SH-SY5Y (cell line): Measurements from ENCODE around the gene TAF12.

ENCODE experiments used
- GATA2 ChIP-seq: IDR thresholded peaks from 2 replicates; pipeline ENCODE4 v1.6.1; 2011; ENCODE audit warnings: mild to moderate bottlenecking, low read depth, low read length
- GATA3 ChIP-seq: IDR thresholded peaks from 2 replicates; pipeline ENCODE4 v1.6.1; 2011; ENCODE audit warnings: low read depth, mild to moderate bottlenecking, low read length, moderate library complexity

TAF12 gene

DNA sequence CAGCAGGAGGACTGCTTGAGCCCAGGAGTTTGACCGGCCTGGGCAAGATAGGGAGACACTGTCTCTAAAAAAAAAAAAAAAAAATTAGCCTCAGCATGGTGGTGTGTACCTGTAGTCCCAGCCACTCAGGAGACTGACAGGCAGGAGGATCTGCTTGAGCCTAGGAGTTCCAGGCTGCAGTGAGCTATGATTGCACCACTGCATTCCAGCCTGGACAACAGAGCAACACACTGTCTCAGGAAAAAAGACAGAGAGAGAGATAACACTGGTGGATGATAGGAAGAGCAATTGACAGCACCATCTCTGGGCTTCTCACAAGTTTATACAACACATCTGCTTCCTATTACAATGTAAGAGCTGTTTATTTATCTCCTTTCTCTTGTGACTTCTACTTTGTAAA, 3.2 kb upstream of the TAF12 start:
- no peak for TF ChIP-seq GATA3
- peak; percentile 37; the same call in 1 of the 2 replicates for TF ChIP-seq GATA2

GRCh38 chr1:28644494-28644893, 1.6 kb upstream of the TAF12 start:
- TF ChIP-seq GATA3 = no peak
- TF ChIP-seq GATA2 = no peak

- TF ChIP-seq GATA2 (no peak; the same call in 1 of the 2 replicates), GATA3 (no peak)
Measured at GRCh38 chr1:28642056-28642846, 616 bp downstream of the TAF12 start.

DNA sequence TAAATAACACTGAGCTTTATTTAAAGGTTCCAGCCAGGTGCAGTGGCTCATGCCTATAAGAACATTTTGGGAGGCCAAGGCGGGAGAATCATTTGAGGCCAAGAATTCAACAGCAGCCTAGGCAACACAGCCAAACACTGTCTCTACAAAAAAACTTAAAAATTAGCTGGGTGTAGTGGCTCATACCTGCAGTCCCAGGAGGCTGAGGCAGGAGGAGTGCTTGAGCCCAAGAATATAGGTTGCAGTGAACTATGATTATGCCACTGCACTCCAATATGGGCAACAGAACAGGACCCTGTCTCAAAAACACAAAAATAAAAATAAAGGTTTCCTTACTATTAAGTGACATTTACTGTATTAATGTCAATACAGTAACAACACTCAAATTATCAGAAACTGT, 2.1 kb downstream of the TAF12 start:
- TF ChIP-seq GATA3 (no peak), GATA2 (no peak)

DNA sequence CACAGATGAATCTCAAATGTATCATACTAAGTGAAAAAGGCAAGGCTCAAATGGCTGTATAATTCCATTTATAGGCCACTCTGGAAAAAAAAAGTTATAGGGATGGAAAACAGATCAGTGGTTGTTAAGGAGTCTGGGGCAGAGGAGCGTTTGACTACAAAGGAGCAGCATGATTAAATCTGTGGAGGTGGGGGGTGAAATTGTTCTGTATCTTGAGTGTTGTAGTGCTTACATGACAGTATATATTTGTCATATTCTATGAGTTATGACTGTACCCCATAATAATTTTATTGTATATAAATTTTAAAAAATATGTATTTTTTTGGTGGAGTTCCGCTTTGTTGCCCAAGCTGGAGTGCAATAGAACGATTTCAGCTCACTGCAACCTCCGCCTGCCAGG, 10.3 kb downstream of the TAF12 start:
- TF ChIP-seq GATA3 (no peak), GATA2 (no peak)

GRCh38 chr1:28631713-28632112, 11.2 kb downstream of the TAF12 start:
- TF ChIP-seq GATA3 (no peak), GATA2 (no peak)

DNA sequence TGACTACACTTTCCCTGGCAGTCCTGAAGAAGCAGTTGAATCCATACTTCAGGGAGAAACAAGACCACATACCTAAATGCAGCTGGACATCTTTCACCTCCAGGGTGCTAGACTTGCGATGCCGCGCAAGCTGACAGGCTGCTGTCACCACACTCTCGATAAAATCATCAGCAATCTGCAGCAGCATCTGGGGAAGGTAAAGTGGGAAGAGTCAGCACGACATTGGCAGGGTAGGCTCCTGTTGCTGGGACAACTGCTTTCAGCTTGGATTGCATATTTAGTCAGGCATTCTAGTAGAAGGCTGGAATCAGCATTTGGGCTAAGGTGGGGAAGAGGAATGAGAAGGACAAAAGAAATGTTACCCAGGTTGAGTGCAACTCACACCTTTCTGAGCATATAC, 29.7 kb downstream of the TAF12 start:
- TF ChIP-seq GATA2 (no peak), GATA3 (no peak)

DNA sequence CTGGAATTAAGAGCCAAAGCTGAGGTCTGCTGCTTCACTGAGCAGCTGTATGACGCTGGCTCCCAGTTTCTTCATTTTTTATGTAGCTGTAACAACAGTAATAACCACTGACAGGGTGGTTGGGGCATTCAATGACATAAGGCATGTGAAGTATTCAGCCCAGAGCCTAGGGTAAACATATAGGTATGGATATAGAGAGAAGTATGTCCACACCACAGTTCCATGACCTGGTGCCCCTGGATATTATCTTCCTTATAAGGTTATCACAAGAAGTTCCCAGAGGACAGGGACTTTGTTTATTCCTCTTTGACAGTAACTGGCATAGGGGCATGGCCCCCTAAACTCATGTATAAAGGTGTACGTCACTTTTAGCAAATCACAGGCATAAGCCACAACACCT, 36.1 kb downstream of the TAF12 start:
- TF ChIP-seq GATA2 (no peak), GATA3 (no peak)

DNA sequence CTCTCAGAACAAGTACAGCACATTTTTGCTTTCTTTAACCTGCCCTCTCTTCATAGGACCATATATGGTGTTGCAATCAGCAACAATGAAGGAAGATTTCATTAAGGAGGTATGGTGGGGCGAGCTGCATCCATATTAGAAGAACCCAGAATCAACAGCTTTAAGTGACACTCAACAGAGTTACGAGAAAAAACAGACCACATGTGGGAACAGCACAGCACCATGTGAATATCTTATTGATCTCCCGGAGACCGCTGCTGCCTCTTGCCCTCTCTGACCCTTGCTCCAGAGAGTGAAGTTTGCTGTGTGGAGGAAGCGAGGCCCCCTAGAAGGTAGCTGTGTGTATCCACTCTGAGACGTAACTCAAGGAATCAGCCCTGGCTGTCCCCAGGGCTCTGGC, 37.9 kb downstream of the TAF12 start:
- TF ChIP-seq GATA2 = no peak
- TF ChIP-seq GATA3 = no peak

DNA sequence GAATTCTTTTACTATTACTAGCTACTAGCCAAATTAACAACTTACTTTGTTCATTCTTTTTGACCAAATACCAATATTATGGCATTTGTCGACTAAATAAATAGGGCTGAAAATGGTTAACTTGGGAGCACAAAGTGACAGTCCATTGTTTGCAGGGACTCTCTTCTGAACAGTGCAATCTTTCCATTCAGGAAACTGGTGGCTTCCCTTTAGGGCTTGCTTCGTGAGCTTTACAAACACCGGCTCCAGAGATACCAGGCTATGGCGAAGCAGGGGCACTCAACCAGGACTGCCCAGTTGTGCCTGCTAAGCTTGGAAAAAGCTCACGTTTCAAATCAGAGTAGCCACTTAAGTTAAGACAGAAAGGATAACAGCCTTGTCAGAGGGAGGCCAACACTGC, 38.5 kb downstream of the TAF12 start:
- TF ChIP-seq GATA2 (no peak), GATA3 (no peak)

DNA sequence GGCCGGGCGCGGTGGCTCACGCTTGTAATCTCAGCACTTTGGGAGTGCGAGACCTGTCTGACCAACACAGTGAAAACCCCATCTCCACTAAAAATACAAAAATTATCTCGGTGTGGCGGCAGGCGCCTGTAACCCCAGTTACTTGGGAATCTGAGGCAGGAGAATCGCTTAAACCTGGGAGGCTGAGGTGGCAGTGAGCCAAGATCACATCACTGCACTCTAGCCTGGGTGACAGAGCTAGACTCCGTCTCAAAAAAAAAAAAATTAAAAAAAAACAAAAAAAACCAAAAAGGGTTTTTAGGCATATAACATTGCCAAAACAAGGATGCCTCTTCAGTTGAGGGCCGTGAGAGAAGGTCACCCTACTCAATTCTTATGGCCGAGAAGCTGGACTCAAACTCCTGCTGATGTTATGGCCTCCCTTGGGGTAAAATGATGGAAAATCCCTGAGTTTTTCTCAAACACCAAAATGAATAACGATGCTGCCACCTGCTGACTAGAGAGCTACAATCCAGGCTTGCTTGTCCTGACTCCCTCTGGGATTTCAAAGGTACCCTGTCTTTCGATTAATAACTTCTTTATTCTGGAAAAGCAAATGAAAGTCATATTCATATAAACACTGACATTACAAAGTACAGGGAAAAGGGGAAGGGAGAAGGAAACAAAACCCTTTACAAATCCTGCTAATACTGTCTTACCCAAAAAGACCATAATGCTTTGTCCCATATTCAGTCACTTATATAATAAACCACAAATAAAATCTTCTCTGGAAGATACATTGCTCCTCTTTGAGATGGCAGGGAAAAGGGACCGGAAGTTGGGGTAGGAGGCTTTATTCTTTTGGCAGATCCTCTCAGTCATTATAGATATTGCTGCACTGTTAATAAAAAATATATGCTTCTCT, 40.1 kb downstream of the TAF12 start:
- TF ChIP-seq GATA3 (no peak), GATA2 (no peak)

- TF ChIP-seq GATA3 (no peak), GATA2 (no peak)
Measured at GRCh38 chr1:28601696-28602095, 41.2 kb downstream of the TAF12 start.

GRCh38 chr1:28595412-28596191, 47.3 kb downstream of the TAF12 start:
- TF ChIP-seq GATA3 (no peak), GATA2 (no peak)
